GM18526 (cell line): ENCODE data around the gene ADAT3.

Experiments used
- POLR2A ChIP-seq: IDR thresholded peaks from 3 replicates; pipeline ENCODE4 v1.6.1; 2011; ENCODE audit not compliant: insufficient read length; ENCODE audit errors: extremely low read depth

ADAT3 gene

DNA sequence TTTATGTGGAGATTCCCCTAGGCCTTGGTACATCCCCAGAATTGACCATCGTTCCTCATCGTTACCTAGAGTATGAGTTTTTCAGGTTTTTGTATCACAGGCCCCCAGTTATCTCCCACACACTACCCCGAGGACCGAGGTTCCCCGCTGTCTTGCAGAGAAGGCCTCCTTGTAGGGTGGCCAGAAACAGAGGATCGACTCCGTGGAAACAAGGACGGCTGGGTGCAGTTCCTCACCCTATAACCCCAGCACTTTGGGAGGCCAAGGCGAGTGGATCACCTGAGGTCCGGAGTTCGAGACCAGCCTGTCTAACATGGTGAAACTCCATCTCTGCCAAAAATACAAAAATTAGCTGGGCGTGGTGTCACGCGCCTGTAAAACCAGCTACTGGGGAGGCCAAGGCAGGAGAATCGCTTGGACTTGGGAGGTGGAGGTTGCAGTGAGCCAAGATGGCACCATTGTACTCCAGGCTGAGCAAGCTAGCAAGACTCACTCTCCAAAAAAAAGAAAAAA is 720 bp downstream of the ADAT3 start:
- no peak for TF ChIP-seq POLR2A

DNA sequence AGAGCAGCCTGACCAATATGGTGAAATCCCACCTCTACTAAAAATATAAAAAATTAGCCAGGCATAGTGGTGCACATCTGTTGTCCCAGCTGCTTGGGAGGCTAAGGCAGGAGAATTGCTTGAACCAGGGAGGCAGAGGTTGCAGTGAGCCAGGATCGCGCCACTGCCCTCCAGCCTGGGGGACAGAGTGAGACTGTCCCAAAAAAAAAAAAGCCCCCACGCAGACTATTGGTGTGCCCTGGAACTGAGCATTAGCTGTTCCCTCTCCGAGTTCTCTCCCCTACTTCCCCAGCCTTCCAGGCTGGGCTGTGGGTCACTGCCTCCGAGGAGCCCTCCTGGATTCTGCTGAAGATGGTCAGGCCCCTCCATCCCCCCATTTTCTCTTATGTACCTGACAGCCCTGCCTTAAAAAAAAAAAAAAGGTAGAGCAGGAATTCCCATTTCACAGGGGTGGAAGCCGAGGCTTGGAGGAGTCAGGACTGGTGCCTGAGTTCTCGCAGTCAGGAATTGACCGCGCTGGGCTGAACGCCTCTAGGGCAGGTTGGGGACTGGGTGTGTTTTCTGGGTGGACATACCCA is 1.9 kb downstream of the ADAT3 start:
- no peak for TF ChIP-seq POLR2A

DNA sequence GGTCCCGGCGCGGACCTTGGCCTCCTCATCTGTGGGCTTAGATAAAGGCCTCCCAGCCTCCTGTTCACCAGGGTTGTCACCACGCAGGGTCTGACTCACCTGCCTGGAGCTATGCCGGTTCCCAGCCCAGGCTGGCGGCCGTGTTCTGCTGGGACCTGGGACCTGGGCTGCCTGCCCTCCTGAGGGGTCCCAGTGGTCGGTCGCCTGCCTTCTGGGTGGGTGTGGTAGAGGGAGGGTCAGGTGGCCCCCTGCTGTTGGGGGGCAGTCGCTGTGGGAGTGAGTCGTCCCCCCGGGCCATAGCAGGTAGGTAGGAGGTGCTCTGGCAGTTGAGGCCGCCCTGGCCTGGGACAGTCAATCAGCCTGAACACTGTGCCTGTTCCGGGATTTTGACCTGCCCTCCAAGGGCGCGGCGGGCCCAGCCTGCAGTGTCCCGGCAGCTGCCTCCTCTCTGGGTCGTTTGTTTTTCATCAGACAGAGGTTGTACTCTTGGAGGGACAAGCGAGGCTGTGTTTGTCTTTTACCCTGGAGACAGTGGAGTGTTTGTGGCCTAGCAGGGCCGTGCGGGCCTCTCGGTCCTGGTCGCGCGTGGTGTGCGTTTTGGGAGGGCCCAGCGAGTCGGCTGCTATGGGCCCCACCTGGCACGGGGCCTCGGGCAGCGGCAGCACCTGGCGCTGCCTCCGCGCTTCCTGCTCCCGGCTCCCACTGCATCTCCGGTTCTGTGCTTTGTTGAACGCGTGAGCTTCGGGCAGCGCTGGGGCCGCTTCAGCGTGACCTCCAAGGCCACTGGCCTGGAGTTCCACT is 2.6 kb downstream of the ADAT3 start:
- no peak for TF ChIP-seq POLR2A

DNA sequence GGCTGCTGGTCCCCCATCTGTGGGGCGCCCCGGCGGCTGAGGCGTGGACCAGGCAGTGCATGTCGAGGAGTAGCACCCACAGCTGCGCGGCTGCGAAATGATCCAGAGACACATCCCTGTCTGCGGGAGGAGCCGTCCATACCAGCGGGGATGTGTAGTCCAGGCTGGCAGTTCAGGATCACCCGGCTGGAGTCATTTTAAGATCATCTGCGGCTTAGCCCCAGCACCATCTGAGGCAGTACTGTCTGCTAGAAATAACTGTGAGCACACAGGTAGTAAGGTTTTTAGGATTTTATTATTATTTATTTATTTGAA is 3.1 kb downstream of the ADAT3 start:
- TF ChIP-seq POLR2A = no peak

DNA sequence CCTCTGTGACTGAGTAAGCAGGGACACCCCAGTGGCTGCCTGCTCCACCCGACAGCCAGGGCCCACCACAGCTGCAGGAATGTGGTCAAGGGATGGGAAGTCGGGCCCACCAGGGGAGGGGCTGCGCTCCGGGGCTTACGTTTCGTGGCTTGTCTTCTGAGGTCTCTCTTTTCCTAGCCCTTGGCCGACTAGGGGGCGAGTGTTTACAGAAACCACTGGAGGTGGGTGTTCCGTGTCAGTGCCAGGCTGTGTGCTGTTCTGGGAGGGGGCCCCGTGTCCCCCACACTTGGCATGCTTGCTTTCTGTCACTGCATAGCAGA is 4.5 kb downstream of the ADAT3 start:
- no peak for TF ChIP-seq POLR2A

DNA sequence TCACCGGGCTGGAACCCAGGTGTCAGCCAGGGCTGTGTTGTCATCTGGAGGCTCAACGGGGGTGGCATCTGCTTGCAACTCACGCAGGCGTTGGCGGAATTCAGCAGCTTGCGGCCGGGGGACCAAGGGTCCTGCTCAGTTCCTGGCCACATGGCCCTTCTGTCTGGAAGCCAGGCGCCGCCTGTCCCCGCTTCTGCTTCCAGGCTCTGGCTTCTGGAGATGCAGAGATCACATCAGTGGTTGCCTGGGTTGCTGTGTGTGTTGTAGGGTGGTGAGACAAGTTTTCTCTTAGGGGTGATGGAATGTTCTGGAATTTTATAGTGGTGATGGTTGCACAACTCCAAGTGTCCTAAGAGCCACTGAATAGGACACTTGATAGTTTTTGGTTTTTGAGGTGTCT is 5.0 kb downstream of the ADAT3 start:
- no peak for TF ChIP-seq POLR2A

DNA sequence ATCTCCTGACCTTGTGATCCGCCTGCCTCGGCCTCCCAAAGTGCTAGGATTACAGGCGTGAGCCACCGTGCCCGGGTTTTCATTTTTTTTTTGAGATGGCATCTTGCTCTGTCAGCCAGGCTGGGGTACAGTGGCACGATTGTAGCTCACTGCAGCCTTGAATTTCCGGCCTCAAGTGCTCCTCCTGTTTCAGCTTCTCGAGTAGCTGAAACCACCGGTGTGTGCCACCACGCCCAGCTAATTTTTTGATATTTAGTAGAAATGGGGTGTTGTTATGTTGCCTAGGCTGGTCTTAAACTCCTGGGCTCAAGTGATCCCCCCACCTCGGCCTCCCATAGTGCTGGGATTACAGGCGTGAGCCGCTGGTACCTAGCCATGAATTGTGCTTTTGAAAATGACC is 5.9 kb downstream of the ADAT3 start:
- TF ChIP-seq POLR2A = no peak

DNA sequence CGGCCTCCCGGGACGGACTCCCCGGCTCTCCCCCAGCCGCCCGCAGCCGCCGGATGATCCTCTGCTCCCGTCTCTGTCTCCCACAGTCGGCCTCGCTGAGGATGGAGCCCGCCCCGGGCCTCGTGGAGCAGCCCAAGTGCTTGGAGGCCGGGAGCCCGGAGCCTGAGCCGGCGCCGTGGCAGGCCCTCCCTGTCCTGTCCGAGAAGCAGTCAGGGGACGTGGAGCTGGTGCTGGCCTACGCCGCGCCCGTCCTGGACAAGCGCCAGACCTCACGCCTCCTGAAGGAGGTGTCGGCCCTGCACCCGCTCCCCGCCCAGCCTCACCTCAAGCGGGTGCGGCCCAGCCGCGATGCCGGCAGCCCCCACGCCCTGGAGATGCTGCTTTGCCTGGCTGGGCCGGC is 6.8 kb downstream of the ADAT3 start:
- no peak for TF ChIP-seq POLR2A

DNA sequence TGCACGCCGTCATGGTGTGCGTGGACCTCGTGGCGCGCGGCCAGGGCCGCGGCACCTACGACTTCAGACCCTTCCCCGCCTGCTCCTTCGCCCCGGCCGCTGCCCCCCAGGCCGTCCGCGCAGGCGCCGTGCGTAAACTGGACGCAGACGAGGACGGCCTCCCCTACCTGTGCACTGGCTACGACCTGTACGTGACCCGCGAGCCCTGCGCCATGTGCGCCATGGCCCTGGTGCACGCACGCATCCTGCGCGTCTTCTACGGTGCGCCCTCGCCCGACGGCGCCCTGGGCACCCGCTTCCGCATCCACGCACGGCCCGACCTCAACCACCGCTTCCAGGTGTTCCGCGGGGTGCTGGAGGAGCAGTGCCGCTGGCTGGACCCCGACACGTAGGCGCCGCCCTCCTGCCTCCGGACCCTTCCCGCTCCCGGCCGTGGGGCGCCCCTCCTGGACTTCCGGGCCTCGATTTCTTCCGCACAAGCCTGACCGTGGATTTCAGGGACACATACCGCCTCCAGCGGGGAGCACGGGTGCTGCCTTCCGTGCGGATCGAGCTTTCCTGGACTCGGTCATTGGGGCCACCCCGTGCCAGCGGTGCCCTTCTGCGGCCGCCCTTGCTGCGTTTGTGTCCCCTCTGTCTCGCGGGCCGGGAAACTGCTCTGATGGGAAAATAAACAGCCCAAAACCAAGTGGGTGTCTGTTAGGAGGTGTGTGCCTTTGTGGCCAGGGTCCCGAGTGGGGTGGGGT is 7.7 kb downstream of the ADAT3 start:
- TF ChIP-seq POLR2A = no peak

DNA sequence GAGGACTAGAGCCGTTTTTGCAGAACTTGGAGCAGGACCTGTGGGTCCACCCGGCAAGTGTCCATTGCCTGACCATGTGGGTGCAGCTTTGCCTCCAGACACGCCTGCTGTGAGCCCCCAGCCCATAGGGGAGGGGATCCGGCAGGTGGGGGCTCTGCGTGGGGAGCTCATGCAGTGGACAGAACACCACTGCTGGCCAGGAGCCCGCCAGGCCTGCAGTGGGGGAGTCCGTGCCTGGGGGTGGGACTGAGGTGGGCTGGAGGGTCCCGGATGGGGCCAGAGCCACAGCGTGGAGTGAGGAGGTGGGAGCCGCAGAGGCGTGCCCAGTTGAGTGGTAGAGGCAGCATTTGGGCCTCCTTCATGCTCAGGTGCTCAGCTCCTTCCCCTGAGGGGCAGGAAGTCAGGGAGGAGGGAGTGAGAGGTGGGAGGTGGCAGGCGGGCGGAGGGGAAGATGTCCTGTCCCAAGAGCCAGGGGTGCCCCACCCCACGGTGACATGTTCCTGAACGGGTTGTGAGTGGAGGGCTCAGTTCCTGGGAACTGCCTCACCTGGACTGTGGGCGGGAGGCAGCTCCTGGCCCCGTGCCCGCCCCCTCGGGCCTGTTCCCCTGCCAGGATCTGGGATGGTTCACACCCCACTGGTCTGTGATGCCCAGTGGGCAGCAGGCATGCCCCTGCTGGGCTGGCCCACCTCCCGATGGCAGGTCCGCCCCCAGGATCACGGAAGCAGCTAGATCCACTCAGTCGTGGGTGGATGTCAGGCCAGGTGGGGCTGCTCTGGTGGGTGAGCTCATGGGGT is 8.8 kb downstream of the ADAT3 start:
- TF ChIP-seq POLR2A = no peak

DNA sequence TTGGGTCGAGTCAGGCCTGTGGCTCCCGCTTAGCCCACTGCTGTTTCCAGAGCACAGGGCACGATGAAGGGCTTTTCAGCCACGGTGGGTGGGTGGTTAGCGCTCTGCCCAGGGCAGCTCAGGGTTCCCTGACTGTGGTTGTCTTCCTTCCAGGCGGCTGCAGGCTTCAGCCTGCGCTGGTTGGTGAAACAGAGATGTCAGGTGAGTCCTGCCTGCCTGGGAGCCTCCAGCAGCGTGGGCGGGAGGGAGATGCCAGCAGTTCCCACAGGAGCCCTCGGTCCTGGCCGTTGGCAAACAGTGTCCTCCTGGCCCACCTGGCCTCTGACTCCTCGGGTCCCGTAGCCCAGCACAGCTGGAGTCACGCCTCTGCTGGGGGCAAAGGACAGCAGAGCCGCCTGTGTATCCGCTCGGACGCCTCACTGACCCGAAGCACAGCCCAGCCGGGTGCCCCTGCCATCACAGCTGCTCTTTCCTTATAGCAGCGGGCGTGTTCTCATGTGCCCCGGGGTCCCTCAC is 9.7 kb downstream of the ADAT3 start:
- TF ChIP-seq POLR2A = no peak

DNA sequence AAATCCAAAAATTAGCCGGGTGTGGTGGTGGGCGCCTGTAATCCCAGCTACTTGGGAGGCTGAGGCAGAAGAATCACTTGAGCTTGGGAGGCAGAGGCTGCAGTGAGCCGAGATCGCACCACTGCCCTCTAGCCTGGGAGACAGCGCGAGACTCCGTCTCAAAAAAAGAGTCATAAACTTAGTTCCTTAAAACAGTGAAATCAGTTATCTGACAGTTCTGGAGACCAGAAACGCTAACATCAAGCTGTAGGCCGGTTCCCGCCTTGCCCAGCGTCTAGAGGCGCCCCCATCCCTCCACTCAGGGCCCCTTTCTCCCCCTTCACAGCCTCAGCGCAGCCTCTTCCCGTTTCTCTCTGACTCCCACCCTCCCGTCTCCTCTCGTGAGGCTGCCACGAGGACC is 11.9 kb downstream of the ADAT3 start:
- no peak for TF ChIP-seq POLR2A

DNA sequence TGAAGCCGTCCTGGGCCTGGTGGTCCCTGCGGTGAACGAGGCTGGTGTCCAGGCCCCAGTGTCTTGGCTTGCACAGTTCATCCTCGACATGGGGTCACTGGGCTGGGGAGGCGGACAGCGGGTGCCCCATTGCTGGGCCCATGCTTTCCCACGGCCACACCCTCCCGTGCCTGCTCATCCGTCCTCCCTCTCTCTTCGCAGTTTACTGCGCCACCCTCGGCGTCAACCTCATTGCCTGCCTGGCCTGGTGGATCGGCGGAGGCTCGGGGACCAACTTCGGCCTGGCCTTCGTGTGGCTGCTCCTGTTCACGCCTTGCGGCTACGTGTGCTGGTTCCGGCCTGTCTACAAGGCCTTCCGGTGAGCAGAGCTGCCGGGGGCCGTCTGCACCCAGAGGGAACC is 12.7 kb downstream of the ADAT3 start:
- no peak for TF ChIP-seq POLR2A

DNA sequence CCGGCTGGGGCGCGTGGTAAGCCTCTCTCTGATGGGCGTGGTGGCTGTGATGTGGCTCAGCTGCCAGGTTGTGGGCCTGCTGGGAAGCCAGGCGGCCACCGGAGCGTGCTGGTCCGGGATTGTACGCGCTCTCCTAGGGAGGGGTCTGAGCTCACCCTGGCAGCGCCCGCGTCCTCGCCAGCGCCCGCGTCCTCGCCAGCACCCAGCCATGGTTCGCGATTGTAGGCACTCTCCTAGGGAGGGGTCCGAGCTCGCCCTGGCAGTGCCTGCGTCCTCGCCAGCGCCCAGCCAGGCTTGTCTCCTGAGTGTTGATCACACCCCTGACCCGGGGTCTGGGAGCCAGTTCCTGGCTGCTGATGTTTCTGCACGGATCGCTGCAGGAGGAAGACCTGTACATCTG is 13.8 kb downstream of the ADAT3 start:
- TF ChIP-seq POLR2A = no peak

DNA sequence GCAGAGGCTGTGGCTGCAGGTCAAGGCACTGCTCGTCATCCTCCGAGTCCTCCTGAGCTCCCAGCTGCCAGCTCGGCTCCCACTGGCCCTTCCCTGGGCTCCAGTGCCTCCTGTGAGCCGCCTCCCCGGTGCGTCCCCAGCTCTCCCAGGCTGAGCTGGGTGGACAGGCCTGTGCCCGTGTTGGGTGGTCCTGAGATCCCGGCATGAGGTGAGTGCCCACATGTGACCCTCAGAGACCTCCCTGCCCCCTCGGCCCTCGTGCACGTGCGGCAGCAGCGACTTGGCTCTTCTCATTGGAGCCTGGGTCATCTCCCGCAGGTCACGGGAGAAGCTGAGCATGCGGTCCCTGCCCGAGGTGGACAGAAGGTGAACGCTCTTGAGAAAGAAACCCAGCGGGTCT is 15.4 kb downstream of the ADAT3 start:
- TF ChIP-seq POLR2A = no peak

DNA sequence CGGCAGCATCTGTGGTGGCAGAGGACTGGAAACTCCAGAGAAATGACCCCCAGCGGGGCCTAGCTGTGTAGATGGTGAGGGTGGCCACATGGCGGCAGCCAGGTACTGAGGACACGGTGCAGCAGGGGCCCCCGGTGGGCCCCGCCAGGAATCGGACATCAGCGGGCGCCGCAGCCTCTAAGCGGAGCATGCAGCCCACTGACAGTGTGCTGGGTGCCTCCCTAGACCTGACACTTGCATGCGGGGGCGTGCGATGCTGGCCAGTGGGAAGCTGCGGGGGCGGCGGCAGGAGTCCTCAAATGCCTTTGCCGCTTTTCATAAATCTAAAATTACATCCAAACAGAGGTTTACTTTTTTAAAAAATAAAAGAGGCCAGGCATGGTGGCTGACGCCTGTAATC is 16.1 kb downstream of the ADAT3 start:
- TF ChIP-seq POLR2A = no peak

DNA sequence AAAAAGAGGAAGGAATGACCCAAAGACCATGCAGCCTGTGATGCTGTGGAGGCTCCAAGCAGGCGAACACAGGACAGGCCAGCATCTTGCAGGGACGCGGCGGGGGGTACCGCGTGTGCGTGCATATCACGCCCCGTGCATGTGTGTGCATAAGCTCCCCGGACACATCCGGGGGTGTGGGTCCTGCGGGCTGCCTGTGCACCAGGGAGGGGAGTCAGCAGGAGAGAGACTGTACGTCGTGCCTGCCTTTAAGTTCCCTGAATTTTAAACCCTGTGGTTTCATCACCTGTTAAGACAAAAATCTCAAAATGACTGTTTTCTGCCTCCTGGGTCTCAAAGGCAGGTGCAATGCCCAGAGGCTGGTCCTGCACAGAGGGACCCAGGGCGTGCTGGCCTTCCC is 16.6 kb downstream of the ADAT3 start:
- no peak for TF ChIP-seq POLR2A
